Skin epidermis (tissue), 12 donors: Measurements from ENCODE around the gene SKAP2.

Experiments used
- H3K27ac ChIP-seq, 21 experiments: fragments of 200-600 bp; sonication (generic) in 11 of 21; one replicate each; pipeline ENCODE4 v1.5.0; 2020; ENCODE audit warnings: mild to moderate bottlenecking in 3 of 21, inconsistent platforms in 2 of 21, moderate library complexity in 2 of 21
- H3K4me3 ChIP-seq, 7 experiments: fragments of 200-600 bp; sonication (generic) in 2 of 7; one replicate each; pipeline ENCODE4 v1.5.0; 2020; ENCODE audit warnings: inconsistent platforms in 2 of 7, mild to moderate bottlenecking in 2 of 7, moderate library complexity in 1 of 7

The SKAP2 gene

DNA sequence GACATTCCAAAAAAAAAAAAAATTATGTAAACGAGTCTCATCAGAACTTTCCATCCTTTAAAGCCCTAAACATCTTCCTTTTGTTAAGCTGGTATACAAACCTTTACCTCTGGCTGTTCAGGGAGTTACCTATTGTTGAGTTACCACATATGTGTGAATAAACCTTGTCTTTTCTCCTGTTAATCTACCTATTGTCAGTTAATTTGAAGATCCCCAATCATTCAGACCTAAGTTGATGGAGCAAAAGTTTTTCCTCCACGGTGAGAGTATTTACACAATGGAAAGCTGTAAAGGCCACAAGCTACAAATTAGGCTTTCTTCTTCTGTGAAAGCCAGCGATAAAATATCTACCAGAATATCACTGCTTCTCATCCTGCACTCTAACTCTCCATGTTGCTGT, 80.3 kb downstream of the SKAP2 start:
- Histone ChIP-seq H3K27ac (no peak overlapping the region), H3K4me3 (no peak overlapping the region)

DNA sequence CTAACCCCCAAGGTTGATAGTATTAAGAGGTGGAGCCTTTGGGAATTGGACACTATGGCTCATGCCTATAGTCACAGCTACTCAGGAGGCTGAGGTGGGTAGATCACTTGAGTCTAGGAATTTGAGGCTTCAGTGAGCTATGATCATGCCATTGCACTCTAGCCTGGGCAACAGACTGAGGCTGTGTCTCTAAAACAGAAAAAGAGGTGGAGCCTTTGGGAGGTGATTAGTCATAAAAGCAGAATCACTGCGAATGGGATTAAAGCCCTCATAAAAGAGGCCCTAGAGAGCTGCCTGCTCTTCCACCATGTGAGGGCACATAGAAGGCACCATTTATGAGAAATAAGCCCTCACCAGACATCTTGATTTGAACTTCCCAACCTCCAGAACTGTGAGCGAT, 81.9 kb downstream of the SKAP2 start:
- H3K4me3 ChIP-seq: no peak overlapping the region
- no peak overlapping the region for H3K27ac ChIP-seq

DNA sequence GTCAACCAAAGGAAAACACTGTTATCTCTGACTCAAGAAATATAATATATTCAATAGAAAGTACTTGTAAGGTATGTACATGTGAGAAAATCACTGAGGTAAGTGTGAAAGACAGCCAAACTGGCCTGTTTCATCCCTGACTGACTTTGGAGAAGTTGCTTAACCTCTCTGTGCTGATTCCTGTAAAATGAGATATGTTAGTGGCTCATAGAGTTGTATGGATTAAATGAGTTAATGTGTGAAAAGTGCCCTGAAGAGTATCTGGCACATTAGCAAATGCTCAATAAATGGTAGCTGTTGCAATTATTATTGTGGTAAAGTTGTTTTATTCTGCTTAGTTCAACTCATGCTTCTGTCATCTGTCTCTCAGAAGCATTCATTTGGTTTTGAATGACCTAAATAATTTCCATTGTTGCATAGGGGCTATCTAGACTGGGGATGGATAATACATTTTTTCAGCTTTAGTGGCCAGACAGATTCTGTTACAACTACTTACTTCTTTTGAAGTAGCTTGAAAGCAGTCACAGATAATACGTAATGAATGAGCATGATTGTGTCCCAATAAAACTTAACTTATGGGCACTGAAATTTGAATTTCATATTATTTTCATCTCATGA, 84.3 kb downstream of the SKAP2 start:
- no peak overlapping the region for H3K4me3 ChIP-seq
- no peak overlapping the region for H3K27ac ChIP-seq

DNA sequence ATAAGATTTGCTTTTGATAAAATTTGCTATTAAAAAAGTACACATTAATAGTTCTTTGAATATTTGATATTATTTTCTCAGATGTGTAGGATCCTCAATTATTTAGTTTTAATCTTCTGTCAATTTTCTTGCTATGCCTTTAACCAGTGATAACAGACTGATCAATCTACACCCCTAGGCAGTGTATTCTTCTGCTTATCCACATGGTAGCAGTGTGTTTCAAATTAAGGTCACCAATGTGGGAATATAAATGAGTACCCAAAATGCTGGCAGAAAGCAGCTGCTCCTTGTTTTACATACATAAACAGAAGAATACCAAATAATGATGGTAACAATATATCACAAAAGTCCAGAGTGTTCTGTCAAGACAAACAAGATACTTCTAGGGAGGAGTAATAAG, 87.0 kb downstream of the SKAP2 start:
- H3K27ac ChIP-seq: no peak overlapping the region
- no peak overlapping the region for H3K4me3 ChIP-seq

DNA sequence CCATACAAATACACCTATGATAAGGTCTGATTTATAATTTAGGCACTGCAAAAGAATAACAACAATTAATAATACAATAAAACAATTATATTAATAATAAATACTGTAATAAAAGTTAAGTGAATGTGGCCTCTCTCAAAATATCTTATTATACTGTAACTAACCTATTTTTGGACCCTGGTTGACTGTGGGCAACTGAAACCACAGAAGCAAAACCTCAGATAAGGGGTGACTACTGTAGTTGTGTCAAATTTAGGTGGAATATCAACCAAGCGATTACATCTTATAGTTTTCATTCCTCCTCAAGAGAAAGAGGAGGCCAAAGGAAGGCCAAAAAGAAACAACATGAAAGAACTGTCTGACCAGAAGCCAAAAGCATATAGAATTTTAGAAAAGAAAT, 103.9 kb downstream of the SKAP2 start:
- no peak overlapping the region for H3K27ac ChIP-seq
- no peak overlapping the region for H3K4me3 ChIP-seq

DNA sequence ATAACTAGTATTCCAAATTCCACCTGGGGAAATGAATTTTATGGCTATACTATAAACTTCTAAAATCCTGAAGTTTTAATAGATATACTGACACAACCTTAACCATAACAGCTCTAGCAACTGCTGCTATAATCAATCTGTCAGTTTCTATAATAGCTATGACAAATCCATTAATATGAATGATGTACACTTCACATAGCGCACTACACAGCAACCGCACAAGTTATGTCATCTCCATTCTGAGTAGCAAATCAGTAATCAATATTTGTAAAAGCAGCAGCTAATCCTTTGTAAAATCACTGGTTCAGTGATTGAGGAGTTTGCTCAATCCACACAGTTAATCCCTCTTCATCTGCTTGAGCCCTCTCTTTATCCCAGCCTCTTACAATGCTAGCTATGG, 105.3 kb downstream of the SKAP2 start:
- no peak overlapping the region for H3K4me3 ChIP-seq
- H3K27ac ChIP-seq: no peak overlapping the region

DNA sequence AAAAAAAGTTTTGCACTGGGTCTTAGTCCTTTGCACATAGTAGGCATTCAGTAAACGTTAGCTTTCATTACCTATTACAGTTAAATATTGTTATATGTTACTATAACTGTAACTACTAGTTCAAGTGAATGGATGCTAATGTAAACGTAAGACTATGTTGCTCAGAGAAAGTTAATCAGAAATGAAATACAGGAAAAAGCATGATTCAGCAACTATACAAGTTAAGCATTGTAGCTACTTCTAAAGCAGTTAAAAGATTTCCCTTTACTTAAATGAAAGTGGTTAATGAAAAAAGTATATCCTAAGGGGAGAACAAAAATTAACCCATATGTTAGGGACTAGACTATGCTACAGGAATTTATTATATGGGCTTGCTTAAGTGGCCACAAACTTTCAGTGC, 121.2 kb downstream of the SKAP2 start:
- Histone ChIP-seq H3K4me3 (no peak overlapping the region), H3K27ac (no peak overlapping the region)

DNA sequence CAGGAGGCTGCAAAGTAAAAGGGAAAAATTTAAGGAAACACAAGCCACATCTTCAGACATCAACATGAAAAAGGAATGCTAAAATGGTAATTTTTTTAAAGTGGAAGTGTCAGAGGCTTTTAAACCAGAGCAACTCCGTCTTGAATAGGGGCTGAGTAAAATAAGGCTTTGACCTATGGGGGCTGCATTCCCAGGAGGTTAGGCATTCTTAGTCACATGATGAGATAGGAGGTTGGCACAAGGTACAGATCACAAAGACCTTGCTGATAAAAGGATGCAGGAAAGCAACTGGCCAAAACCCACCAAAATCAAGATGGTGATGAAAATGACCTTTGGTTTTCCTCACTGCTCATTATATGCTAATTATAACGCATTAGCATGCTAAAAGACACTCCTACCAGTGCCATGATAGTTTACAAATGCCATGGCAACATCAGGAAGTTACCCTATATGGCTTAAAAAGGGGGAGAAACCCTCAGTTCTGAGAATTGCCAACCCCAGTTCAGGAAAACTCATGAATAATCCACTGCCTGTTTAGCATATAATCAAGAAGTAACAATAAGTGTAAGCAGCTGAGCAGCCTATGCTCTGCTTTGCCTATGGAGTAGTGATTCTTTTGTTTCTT, 128.3 kb downstream of the SKAP2 start:
- H3K27ac ChIP-seq: no peak overlapping the region

DNA sequence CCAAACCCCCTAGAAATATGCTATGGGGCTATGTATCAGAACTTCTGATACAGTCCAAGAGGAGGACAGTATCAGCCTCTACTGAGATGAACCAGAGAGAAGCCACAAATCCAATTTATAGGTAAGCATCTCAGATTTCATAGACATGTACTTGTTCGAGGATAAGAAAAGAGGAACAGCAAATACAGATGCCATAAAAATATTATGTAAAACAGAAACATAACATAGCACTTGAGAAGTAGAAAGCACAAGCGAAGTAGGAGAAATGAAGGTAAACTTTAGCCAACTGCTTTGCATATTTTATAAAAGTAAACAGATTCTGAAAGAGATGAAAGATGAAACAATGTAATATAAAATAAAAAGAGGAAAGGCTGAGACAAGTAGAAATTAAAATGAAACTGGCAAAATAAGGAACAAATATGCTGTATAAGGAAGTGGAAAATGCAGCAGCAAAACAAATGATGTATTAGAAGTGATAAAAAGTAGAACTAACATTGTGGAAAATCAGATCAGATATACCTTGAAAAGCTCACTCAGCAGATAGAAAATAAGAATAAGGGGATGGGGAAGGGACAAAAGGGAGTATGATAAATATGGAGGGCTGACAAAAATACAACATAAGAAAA, 135.1 kb downstream of the SKAP2 start:
- no peak overlapping the region for H3K4me3 ChIP-seq
- H3K27ac ChIP-seq: no peak overlapping the region

More for the DNA sequence above, 128.3 kb downstream of the SKAP2 start:
- no peak overlapping the region for H3K4me3 ChIP-seq

DNA sequence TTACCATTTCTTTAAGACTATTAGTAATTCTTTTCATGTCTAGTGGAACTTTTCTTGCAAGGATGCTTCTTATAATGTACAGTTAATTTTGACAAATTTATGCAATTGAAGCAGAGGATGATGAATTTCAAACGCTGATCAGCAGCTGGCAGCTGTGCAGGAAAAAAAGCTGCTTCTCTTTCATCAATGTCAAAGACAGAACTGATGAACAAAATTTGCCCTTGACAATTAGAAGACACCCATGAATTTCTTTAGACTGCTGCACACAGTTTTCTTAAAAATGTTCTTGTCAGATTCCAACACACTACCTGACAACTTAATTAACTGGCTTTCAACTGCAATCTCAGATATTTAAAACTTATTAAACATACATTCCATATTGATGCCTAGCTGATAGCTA, 138.3 kb downstream of the SKAP2 start:
- H3K4me3 ChIP-seq: no peak overlapping the region
- no peak overlapping the region for H3K27ac ChIP-seq

DNA sequence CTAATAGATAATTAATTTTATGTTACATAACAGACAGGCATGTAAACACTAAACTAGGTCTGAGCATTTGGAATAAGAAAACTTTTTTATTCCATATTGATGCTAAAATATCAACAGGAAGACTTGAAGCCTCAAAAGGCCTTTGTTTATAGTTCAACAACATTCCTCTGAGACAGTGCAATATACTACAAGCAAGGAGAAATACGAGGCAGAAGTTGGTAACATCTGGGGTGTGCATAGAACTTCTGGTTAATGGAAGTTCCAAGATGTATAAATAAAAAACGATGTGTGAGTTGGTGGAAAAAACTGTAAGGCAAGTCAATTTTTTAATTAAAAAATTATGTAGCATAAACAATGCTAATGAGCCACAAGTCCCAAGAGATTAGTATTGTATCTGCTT, 139.6 kb downstream of the SKAP2 start:
- no peak overlapping the region for H3K4me3 ChIP-seq
- H3K27ac ChIP-seq: no peak overlapping the region

DNA sequence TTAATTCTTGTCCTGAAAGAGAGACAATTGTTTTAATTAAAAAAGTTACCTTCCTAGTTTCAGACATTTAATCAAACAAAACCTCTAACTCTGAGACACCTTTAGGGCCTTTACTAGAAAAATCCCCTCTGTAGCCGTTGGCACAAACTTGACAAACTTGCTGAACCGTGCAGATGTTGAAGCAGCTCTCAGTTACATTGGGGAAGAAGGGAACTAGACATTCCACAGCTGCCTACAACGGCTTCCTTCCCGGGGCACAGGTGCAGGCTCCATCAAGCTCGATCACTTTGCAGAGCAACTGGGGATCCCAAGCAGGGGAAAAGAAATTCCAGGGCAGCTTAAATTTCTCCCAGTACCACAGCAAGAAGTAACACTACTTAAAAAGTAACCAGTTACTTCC, 141.3 kb downstream of the SKAP2 start:
- Histone ChIP-seq H3K4me3 (no peak overlapping the region), H3K27ac (no peak overlapping the region)

DNA sequence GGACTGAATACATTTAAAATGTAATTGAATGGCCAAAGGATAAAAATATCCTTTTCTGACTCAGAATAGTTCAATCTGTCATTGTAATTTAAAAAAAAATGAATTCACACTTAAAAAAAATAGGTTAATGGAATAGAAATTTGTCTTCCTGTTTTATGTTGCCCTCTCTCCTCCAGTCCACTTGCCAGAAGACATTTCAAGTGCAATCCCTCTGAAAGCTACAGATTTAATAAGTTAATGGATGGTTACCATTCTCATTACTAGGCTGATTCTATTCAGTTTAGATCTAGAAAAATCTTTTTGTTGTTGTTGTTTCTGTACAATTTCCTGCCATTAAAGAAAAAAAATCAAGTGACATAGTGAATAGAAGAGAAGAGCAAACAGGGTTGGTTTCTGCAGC, 142.9 kb downstream of the SKAP2 start:
- Histone ChIP-seq H3K27ac (no peak overlapping the region), H3K4me3 (no peak overlapping the region)

DNA sequence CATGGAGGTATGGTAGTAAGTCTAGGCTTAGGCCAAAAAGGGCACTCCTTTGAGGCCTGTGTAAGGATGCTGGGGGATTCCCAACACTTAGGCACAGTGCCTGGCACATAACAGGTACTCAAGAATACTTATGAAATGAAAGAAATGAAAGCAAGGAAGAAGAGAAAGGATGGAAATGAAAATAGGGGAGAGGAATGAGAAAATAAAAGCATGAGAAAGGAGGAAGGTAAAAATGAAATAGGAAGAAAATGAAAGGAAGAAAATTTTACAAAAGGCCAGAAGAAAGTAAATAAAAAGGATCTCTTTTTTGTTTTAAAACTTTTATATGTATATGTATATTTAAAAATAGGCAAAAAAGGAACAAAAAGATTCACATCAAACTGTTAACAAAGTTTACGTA, 146.3 kb downstream of the SKAP2 start:
- no peak overlapping the region for H3K27ac ChIP-seq
- H3K4me3 ChIP-seq: no peak overlapping the region

DNA sequence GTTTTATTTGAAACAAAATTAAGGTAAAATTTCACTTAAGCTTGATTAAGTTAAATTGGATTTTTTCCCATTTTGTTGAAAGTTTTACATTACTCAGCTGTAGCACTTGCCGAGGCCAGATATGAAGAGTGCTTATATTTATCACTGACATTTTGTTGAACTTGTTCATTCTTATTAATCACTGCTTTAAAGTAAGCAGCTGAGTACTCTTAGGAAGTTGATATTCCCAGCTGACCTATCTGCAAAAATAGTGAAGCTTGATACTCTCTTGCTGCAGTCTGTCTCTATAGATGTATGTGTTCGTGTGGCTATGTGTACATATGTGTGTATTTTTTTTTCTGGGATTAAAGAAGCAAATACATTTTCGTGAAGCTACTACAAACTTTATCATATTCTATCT, 150.0 kb downstream of the SKAP2 start:
- H3K4me3 ChIP-seq: no peak overlapping the region
- H3K27ac ChIP-seq: no peak overlapping the region

DNA sequence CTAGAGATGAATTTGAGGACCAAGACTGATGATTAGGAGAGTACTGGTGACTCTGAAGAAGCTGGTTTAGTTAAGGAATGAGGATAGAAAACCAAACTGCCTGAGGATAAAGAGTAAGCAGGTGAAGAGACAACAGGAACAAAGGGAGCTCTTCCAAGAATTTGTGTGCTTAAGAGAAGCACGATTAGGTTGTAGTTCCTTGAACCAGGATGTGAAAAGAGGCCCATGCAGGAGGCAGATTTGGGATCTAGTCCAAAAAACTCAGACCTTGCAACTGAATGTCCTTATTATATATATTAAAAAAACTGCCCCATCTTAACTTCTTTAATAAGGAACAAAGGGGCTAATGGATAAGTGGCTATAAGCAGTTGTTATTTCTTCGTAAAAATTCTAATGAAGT, 150.4 kb downstream of the SKAP2 start:
- no peak overlapping the region for H3K27ac ChIP-seq
- H3K4me3 ChIP-seq: no peak overlapping the region

DNA sequence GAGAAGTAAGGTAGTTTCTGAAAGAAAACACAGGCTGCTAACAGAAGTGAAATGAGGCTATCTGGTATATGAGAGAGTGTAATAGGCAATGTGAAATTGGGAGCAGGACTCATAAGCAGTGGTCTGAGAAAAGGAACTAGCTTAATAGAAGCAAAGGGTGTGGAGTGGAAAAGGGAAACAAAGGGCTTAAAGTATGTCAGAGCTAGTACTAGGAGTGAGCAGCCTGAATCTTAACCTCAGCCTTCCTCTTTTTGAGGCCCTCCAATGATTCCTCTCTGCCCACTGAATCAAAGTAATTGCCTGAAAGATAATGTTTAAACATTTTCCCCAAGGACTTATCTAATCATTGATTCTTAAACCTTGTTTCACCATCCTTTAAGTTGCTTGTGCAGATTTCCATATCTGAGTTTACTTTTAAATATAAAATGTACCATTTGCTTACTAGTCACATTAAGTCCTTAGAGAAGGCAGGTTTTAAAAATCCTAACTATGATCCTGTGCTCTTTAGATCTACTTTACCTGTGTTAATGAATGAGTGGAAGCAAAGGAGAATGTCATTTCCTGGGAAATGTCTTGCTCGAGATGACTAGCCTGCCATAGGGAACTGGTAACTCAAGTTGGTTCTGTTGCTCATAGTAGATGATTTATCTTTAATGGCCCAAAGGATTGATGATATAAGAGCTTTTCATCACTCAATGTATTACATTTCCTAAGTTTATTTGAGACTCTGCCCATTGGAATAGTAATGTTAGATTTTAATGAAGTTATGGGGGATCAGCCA, 155.0 kb downstream of the SKAP2 start:
- Histone ChIP-seq H3K27ac (no peak overlapping the region), H3K4me3 (no peak overlapping the region)

DNA sequence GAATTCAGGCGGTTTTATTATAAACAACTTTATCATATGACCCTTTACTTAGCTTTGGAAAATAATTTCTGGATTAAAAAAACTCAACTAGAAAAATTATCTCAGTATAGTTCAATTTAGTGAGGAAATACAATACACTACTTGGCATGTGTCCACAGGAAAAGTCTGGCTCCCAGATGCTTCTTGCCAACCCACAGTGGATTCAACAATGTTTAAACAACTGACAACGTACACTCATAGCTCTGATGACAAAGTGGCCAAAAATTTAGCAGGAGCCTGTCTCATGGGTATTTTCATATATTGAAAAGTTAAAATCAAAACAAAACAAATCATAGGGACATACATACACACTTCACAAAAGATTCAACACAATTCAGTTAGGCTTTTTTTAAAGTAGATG, 158.8 kb downstream of the SKAP2 start:
- H3K27ac ChIP-seq: no peak overlapping the region
- H3K4me3 ChIP-seq: no peak overlapping the region

DNA sequence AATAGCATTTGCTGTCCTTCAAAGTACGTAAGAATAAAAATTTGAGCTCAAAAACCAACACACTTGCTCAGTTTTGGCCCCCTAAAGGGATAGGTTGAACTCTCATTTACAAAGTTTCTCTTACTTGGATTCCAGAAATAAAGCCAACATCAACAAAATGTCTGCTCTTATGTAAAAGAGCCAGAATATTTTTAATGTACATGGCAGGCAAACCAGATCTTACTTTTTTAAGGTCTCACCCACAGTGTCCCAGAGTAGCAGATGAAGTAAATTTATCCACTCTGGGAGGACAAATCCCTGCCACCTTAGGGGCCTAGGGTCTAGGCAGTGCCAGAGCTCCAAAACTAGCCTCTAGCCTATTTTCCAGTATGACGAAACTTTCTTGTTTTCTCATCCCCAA, 159.6 kb downstream of the SKAP2 start:
- no peak overlapping the region for H3K27ac ChIP-seq
- H3K4me3 ChIP-seq: no peak overlapping the region

DNA sequence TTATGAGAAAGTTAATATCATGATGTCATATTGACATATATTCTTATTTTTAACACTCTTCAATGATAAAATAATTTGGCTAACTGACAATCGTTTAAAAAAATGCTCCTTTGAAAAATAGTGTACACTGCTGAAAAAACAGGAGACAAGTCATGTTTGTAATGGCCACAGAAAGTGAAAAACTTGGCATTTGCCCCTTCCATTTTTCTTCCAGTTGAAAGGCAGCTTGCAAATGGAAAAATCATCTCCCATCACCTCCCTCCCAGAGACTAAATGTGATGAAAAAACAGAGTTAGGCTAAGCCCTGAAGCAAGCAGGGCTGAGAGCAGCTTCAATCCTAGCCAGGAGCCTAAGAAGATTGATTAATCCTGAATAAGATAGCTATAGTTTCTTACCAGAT, 160.4 kb downstream of the SKAP2 start:
- no peak overlapping the region for H3K27ac ChIP-seq
- H3K4me3 ChIP-seq: no peak overlapping the region

DNA sequence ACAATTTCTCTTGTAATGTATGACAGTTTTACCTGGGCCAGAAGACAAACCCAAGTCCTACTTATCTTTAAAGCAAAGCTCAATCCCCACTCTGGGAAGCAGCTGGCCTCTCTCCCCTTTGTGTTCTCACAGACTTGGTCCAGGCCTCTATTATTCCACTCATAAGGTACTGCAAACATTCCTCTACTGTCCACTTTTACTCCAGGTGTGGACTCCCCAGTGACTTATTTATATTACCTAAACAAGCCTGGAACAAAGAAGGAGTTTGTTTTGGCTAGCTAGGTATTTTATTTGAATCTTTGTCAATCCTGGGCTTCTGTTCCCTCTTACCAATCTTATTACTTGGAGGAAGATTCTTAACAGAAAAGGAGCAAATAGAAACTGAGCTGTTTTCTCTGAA, 163.5 kb downstream of the SKAP2 start:
- H3K4me3 ChIP-seq: no peak overlapping the region
- H3K27ac ChIP-seq: no peak overlapping the region
